Stimulated activated CD8-positive, alpha-beta memory T cell treated with anti-CD3 and anti-CD28 coated beads, Interleukin-12 subunit alpha, Interleukin-12 subunit beta, amount 100 ng/mL, for 1 hour (primary cell): ENCODE data around the gene CD300C.
A peak's percentile ranks its signal among the peaks of the same experiment; 100 is the strongest.
"Not testable (repeated sequence)": the region's sequence is repeated elsewhere in the genome, so short reads cannot be mapped to it uniquely, and the experiment has no call there.

Experiments
- DNase-seq: peaks from one replicate; pipeline ENCODE4 v3.0.0-alpha.2; 2020; ENCODE audit warnings: low read depth

CD300C gene

GRCh38 chr17:74512624-74513091 lies 33.3 kb downstream of the CD300C start:
- DNase-seq = no peak

GRCh38 chr17:74512036-74512435 lies 33.9 kb downstream of the CD300C start:
- DNase-seq = no peak

GRCh38 chr17:74508156-74508555 lies 37.8 kb downstream of the CD300C start:
- DNase-seq = no peak

- DNase-seq = not testable (repeated sequence)
These were observed 42.0 kb downstream of the CD300C start for GRCh38 chr17:74503949-74504348.

- no peak for DNase-seq
These were observed 43.1 kb downstream of the CD300C start for GRCh38 chr17:74502861-74503260.

- no peak for DNase-seq
These were observed 45.9 kb downstream of the CD300C start for GRCh38 chr17:74499992-74500391.

GRCh38 chr17:74497471-74497870 lies 48.4 kb downstream of the CD300C start:
- DNase-seq = no peak

- DNase-seq = peak; percentile 58
These were observed 52.5 kb downstream of the CD300C start for GRCh38 chr17:74493331-74493833.

- DNase-seq = no peak
These were observed 54.3 kb downstream of the CD300C start for GRCh38 chr17:74491626-74492025.
